HG03139 (cell line): ENCODE measurements around the gene MAU2.
A peak's percentile ranks its signal among the peaks of the same experiment; 100 is the strongest.
"Not testable (repeated sequence)": the region's sequence is repeated elsewhere in the genome, so short reads cannot be mapped to it uniquely, and the experiment has no call there.

Experiments used
- ATAC-seq: cut with Tn5 transposase; IDR thresholded peaks from one replicate; pipeline ENCODE4 v1.9.1; 2021; ENCODE audit not compliant: unreplicated experiment

The MAU2 gene

DNA sequence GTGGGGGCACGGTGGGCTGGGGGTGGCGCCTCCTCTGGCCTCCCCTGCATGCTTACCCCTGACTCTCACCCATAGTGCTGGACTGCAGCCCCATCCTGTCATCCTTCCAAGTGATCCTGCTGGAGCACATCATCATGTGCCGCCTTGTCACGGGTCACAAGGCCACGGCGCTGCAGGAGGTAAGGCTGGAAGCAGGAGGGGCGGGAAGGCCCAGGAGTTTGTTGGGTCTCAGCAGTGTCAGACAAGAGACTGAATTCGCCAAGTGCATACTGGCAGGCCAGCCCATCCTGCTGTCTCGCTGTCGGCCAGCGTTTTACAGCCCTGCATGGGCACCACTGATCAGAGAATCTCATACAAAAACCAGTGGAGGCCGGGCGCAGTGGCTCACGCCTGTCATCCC lies 23.1 kb downstream of the MAU2 start:
- no peak for ATAC-seq

DNA sequence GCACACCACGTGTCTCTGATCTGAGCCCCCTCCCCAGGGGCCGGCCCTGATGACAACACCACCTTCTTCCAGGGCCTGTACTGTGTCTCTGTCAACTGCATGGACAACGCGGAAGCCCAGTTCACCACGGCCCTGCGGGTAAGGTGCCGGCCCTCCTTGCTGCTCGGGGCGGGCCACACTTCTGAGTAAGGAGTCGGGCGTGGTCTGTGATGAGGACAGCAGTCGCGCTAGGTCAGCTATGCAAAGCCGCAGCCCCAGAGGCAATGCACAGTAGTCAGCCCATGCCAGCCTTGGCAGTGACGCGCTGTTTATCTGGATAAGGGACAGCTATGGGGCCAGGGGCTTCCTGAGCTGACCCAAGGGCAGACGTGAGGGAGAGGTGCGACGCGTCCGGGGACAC lies 24.6 kb downstream of the MAU2 start:
- no peak for ATAC-seq

DNA sequence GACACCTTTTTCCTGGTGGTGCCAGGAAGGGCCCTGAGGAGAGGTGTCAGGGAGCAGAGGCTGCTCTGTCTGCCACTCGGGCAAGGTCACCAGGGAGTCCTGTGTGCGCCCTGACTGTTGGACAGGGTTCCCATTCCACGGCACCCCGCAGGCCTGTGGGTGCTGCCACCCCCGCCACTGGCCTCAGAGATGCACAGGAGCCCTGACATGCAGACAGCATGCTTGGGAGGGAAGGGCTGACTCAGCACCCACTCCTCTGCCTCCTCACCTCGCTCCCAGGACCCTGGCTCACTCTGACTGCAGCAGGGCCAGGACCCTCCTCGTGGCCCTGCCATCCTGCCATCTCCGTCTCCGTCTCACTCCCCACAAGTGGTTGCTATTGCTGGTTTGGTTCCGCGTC lies 25.3 kb downstream of the MAU2 start:
- ATAC-seq, result no peak

DNA sequence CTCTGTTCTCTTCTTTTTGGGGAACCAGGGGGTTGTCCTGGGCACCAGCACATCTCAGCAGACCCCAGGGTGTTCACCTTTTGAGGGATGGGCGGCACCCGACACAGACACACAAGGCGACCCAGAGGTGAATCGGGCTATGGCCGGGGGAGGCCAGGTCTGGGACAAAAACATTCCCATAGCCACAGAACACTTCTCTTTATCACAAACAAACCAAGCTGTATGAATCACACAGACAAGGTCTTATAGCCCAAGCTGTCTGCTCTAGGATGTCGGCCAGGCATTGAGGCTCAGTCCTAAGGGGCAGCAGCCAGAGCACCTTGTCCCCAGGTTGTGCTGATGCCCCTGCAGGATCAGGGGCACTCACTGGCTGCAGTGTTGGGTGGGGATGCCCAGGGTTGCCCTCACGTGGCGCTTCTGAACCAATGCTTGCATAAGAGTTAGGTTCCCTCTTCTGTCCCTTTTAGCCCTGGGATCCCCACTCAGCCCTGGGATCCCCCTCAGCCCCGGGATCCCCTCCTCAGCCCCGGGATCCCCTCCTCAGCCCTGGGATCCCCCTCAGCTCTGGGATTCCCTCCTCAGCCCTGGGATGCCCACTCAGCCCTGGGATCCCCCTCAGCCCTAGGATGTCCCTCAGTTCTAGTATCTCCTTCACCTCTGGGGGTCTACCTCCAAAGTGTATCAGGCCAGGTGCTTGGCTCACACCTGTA lies 26.9 kb downstream of the MAU2 start:
- no peak for ATAC-seq

DNA sequence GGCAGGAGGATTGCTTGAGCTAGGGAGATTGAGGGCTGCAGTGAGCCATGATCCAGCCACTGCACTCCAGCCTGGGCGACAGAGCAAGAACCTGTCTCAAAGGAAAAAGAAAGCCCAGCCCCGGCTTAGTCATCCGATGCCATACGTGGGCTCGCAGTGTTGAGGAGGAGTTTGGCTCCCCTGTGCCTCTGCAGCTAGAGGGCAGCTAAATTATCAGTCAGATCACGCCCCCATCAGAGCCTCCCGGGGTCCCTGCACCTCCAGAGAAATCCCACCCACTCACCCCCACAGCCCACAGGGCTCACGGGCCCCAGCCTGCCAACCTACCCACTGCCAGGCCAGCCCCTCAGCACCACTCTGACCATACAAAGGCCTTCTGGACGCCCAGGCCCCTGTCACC lies 27.6 kb downstream of the MAU2 start:
- no peak for ATAC-seq

DNA sequence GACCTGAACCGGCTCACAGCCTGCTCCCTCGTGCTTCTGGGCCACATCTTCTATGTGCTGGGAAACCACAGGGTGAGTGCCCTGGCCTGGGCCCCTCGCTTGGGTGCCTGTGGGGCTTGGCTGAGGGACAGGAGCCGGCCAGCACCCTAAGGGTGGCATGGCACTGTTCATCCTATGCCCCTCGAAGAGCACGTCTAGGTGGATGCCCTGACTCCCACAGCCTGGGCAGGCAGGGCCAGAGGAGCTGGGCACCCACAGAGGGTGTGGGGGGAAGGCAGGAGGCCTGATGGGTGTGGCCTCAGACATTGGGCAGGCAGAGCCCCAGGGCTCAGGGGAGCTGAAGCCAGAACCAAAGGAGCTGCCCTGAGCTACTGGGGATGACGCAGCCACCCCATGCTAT lies 28.7 kb downstream of the MAU2 start:
- no peak for ATAC-seq

DNA sequence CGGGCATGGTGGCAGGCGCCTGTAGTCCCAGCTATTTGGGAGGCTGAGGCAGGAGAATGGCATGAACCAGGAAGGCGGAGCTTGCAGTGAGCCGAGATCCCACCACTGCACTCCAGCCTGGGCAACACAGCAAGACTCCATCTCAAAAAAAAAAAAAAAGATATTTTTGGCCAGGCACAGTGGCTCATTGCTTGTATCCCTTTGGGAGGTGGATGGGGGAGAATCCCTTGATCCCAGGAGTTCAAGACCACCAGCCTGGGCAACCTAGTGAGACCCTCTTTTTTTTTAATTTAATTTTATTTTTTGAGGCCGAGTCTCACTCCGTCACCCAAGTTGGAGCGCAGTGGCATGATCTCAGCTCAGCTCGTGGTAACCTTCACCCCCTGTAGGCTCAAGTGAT lies 30.1 kb downstream of the MAU2 start:
- ATAC-seq, result not testable (repeated sequence)

DNA sequence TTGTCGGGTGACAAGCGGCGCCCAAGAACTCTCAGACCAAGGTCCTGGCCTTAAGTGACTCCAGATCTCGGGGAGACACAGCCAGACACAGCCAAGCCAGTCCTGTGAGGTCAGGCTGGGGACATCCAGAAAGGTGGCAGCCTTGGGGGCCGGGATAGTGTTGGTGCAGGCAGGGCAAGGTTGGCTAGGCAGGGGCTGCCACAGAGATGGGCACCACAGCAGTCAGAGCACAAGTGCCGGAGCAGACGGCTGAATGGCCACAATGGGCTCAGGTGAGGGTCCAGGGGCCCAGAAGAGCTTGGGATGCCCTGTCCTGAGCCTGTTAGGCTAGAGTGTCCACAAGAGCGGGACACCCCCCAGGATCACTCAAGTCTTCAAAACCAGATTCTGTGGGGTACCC lies 32.2 kb downstream of the MAU2 start:
- ATAC-seq, result no peak

DNA sequence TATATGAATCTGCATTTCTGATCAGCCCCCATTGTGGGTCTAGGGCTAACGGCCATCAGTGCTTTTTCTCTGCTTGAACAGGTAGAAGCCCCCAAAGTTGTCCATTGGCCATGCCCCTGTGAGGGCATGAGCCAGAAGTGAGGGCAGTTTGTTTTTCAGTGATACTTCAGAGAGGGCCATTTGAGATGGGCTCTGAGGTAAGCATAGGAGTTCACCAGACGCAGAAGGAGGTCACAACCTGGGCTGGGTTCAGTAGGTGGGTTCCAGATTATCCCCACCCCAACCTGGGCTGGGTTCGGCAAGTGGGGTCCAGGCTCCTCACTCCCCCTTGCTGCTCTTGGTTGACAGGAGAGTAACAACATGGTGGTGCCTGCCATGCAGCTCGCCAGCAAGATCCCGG lies 33.4 kb downstream of the MAU2 start:
- ATAC-seq, result no peak

DNA sequence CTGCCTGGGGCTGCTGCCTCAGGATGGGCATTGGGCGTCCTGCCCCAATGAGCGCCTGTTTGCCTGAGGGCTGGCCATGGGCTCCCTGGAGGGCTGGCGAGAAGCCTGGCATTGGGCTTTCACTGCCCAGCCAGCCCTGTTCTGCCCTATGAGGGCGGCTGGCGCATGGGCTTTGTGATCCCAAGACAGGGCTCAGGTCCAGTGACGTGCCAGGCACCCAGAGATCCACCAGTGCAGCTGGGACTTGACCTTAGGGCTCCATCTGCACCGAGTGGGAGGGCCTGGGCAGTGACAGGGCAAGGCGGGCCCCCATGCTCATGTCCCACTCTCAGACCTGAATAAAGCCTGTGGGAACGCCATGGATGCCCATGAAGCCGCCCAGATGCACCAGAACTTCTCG lies 34.3 kb downstream of the MAU2 start:
- ATAC-seq, result no peak

DNA sequence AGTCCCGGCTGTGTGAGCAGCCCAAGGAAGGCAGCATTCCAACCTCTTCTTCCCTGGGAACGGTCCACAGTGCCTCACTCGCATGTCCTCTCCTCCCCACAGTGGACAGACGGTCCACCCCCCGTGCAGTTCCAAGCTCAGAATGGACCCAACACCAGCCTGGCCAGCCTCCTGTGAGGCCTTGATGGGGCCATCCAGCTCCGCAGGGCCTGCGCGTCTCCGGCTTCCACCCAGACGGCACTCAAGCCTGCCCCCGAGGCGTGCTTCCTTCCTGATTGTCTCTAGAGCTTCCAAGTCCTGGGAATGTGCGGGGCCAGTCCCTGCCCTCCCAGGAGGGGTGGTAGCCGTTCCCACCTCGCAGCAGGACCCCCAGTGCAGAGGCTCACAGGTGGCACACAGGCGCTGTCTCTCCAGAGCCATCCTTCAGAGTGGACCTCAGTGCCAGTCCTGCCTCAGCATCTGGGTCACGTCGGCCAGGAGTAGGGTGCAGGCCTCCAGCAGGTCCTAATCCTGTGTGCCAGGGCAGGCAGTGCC lies 35.0 kb downstream of the MAU2 start:
- ATAC-seq, result no peak

DNA sequence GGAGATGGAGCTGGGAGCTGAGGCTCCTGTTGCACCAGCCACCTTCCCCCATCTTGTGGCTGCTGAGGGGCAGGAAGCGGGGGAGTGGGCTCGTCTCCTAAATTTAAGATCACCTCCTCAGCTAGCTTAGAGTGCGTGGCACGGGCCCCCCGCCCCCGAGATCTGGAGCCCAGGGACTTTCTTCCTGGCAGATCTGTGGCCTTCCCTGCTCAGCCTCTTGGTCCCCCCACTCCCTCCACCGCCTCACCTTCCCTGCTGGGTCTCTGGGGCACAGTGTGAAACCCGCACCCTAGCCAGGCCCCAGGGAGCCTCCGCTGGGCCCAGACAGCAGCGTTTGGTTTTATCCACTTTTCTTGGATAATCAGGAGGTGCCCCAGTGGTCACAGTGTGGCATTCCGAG lies 35.9 kb downstream of the MAU2 start:
- no peak for ATAC-seq

DNA sequence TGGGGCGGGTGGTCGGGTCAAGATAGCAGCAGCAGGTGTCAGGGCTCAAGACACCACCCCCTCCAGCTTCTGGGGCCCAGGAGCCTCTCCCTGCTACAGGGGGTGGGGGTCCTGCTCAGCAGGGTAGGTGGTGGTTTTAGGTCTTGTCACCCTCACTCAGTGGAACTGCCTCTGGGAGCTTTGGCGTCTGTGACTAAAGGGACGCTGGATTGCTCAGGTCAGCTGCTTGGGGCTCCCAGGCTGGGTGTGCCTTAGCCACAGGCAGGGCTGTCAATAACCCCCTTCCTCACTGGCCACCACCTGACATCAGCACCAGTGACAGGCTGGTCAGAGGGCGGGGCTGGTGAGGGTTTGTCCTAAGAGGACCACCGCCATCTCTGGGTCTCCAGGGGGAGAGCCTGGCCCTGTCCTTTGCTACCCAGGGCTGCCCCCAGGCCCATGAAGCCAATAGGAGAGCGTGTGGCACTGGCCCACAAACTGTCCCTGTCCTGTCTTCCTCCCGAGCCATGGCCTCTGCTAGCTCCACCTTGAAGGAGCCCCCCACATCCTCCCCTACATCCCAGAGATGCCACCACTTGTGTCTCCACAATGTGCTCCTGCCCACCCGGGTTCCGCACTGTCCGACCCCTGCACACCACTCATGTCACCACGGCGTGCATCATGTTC lies 36.4 kb downstream of the MAU2 start:
- ATAC-seq, result no peak

DNA sequence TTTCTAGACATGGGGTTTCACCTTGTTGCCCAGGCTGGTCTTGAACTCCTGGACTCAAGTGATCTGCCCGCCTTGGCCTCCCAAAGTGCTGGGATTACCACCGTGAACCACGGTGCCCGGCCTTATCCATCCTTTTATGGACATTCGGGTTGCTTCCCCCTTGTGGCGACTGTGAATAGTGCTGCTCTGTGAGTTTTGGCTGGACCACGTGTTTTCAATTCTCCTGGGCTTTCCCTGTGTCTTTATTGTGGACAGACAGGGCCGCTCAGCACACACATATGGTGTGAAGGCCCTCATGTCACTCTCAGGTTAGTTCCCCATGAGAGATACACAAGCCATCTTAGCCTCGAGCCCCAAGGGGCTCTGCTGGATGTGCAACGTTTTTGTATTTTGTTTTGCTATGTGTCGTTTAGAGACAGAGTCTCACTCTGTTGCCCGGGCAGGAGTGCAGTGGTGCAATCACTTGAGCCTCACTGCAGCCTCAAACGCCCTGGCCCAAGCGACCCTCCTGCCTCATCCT lies 40.5 kb downstream of the MAU2 start:
- ATAC-seq, result no peak

DNA sequence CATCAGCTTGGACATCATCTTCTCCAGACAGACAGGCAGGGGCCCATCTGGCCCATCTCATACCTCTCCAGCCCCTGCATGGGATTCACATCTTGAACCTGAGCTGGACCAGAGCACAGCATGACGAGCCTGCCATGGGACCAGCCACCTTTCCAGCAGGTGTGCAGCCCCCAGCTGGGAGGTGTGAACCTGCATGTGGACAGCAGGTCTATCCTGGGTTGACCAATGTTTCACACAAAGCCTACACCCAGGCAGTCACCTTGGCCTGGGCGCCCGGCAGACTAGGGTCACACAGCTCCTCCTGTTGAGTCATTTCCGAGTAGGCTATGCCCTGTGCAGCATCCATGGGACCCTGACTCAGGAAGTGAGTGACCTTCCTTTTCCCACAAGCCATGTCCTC lies 41.4 kb downstream of the MAU2 start:
- ATAC-seq, result no peak

DNA sequence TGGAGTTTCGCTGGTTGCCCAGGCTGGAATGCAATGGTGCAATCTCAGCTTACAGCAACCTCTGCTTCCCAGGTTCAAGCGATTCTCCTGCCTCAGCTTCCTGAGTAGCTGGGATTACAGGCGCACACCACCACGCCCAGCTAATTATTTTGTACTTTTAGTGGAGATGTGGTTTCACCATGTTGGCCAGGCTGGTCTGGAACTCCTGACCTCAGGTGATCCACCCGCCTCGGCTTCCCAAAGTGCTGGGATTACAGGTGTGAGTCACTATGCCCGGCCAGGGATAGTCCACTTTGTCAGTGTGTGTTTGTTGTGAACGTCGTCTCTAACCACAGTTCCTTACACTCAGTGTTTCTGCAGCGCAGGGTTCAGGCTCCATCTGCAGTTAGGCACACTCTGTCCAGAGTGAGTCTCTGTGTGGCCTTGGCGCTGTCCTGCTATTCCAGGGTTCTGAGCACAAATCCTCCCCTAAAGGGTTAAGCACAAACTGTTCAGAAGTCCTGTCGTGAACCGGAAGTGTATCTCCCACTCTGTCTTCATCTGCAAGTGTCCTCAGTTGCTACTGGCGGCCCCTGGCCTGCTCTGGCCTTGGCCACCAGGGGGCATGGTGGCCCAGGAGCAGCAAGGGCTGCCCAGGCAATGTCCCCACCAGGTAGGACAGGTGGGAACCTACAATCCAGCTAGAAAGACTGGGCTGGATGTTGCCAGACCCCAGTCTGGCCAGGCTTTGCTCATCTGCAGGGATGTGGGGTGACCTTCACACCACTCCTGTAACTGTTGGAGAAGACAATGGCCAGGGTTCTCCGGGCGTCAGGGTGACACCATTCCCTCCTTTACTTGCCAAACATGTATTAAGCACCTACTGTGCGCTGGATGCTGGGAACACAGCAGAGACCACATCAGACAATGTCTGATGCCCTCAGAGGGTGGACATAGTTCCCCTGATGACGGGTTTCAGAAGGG lies 46.1 kb downstream of the MAU2 start:
- peak; percentile 72 for ATAC-seq

DNA sequence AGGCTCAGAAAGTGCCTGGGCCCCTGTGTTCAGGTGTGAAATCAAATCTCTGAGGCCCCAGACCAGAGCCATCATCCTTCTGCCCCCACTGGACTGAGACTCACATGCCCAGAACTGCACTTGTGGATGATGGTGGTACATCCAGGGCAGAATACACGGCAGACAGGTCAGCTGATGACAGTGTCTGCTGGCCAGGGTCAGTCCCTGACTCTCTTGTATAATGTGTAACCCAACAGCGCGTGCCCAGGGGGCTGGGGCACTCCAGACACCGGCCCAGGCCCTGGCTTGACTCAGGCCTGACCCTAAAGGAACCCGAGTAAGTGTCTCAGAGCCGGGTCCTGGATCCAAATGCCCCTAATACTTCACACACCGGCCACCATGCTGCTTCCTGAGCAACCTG lies 47.5 kb downstream of the MAU2 start:
- no peak for ATAC-seq

DNA sequence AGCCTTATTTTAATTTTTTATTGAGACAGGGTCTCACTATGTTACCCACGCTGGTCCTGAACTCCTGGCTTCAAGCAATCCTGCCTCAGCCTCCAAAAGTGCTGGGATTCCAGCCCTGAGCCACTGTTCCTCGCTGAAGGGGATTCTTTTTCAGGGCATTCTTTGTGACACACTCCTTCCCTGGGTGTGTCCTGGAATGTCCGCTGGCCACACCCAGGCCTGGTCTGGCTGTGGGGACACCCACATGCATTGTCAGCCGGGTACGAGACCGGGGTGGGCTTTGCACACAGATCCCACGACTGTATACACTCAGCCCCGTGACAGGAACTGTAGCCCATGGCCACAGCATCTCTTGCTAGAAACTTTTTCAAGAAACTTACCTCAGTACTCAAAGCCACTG lies 50.4 kb downstream of the MAU2 start:
- ATAC-seq, result no peak

DNA sequence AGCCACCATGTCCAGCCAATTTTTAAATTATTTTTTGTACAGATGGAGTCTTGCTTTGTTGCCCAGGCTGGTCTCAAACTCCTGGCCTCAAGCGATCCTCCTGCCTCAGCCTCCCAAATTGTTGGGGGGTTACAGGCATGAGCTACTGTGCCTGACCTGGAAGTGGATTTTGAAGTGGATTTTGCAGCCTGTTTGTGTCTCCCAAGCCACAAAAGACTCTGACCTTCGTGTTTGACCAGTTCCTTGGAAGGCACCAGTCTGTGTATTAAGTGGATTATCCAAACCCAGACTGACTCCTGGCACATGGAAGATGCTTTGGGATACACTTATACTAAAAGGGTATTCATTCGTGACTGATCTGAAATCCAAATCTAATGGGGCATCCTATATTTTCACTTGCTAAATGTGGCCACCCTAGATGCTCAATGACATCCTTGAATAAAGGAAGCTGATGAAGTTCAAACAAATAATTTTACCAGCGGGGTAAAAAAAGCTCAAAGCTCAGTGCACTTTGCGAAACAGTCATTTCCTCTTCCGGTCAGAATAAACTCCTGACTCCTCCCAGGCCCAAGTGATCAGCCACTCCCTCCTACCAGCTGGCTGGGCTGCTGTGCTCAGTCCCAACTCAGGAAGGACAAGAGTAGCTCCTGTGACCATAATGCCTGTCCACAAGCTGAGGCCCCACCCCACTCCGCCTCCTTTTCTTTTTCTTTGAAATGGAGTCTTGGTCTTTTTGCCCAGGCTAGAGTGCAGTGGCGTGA lies 52.2 kb downstream of the MAU2 start:
- ATAC-seq, result peak; percentile 87

DNA sequence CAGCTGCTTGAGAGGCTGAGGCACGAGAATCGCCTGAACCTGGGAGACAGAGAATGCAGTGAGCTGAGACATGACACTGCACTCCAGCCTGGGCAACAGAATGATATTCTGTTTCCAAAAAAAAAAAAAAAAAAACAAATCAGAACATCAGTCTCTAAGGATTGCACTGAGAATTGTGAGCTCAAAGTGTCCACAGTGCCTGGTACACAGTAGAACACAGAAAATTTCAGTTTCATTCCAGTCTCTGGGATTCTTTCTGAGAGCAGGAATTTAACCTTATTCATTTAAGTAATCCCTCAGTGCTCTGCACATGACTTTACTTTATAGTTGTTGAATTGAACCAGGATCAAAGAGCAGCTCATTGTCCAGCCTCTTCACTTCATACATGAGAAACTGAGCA lies 58.9 kb downstream of the MAU2 start:
- ATAC-seq, result no peak

DNA sequence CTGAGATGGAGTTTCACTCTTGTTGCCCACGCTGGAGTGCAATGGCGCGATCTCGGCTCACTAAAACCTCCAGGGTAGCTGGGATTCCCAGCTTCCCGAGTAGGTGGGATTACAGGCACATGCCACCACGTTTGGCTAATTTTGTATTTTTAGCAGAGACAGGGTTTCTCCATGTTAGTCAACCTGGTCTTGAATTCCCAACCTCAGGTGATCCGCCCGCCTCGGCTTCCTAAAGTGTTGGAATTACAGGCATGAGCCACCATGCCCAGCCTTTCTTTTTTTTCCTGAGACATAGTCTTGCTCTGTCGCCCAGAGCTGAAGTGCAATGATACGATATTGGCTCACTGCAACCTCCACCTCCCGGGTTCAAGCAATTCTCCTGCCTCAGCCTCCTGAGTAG lies 59.7 kb downstream of the MAU2 start:
- ATAC-seq, result not testable (repeated sequence)
